ENCODE results near the gene PEX13.

- TF ChIP-seq CTCF (conservative IDR thresholded peaks at IDR 0.05) (no peak), ZFX (IDR thresholded peaks at IDR 0.05) (peak; percentile 28; the same call in 1 of the 2 replicates)
Measured at GRCh38 chr2:61017556-61018317, at the start of gene PEX13, which contains the start of gene PUS10.
